Effector CD4-positive, alpha-beta T cell (primary cell): ENCODE measurements around the gene CACNG7.

Experiments used
- DNase-seq: peaks from one replicate; pipeline ENCODE4 v3.0.0-alpha.2; 2020

The CACNG7 gene

DNA sequence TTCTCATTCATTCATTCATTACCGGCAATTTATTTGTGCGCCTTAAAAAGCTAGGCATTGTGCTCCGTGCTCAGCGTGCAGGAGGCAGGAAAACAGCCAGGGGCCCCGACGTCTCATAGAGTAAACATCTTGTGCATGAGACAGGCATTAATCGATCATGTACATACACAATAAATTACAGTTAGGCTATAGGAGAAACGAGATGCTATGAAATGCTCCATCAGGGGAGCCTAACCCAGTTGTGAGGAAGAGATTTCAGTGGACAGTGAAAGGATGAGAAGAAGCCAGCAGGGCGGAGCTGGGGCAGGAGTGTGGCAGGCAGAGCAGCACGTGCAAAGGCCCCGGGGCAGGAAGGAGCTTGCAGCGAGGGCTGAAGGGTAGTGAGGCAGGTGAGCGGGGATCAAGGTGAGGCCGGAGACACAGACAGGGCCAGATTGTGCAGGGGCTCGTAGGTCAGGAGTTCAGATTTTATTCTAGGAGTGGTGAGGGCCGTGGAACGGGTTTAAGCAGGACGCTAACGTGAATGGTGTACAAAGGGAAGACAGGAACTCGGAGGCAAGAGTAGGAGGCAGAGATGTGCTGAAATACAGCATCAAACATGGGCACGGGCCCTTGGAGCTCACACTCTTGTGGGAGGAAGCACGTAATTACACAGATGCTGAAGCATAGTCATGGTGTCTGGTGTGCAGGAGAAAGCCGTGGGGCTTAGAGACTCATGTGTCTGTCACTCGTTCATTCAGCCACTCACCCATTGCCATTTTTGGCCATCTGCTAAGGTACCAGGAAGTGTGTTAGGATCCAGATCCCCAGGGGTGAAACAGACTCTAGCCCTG, 74.6 kb downstream of the CACNG7 start:
- no peak for DNase-seq

DNA sequence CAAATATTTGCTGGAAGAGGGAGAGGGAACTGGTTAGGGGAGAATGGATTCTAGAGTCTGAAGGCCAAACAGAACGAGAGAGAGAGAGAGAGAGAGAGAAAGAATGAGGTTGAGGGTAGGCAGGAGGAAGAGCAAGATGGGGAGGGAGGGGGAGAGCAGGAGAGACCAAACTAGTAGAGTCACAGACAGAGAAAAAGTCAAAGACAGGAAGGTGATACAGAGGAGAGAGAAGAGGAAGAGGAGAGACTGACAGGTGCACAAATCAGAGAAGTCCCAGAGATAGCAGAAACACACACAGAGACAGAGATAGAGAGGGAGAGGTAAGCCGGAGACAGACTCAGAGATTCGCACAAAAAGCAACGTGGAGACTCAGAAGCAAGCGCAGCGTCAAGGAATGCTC, 76.8 kb downstream of the CACNG7 start:
- DNase-seq: no peak

DNA sequence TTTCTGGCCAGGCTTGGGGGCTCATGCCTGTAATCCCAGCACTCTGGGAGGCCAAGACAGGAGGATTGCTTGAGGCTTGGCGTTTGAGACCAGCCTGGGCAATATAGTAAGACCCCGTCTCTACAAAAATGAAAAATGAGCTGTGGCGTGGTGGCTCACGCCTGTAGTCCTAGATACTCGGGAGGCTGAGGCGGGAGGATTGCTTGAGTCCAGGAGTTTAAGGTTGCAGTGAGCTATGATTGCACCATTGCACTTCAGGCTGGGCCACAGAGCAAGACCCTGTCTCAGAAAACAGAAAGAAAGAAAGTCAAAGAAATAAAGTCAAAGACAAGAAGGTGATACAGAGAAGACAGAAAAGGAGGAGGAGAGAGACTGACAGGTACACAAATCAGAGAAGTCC, 79.9 kb downstream of the CACNG7 start:
- no peak for DNase-seq

DNA sequence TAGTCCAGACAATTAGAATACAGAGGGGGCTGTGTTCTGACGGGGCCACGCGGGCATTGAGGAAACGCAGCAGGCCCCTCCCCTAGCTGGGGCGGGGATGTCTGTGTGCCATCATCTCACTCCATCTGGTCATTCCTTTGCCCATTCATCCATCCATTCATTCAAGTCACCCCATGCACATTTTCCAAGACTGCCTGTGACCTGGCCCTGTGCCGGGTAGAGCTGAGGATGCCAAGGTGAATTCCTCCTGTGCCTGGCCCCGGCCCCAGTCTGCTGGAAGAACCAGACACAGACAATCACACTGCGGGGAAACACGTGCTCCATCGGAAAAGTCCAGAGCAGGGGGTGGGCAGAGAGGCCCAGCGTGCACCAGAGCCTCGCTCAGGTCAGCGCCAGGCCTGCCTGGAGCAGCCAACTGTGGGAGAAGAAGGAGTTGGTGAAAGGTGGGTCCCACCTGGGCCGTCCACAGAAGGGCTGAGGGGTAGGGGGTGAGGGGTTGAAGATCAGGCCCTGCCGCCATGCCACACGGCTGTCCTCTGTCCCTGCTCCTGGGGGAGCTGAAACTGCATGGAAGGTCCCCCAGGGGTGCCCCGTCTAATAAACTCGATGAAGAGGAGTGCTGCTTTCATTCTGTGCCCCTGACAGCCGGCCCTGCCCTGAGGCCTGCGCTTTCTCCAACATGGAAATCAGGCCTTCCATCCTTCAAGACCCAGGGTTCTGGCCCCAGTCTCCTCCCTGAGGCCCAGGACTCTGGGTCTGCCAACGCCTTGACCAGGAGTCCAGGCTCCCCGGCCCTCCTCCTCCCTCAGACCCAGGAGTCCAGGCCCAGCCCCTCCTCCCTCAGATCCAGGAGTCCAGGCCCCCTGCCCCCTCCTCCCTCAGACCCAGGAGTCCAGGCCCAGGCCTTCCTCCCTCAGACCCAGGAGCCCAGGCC, 80.8 kb downstream of the CACNG7 start:
- DNase-seq: no peak

DNA sequence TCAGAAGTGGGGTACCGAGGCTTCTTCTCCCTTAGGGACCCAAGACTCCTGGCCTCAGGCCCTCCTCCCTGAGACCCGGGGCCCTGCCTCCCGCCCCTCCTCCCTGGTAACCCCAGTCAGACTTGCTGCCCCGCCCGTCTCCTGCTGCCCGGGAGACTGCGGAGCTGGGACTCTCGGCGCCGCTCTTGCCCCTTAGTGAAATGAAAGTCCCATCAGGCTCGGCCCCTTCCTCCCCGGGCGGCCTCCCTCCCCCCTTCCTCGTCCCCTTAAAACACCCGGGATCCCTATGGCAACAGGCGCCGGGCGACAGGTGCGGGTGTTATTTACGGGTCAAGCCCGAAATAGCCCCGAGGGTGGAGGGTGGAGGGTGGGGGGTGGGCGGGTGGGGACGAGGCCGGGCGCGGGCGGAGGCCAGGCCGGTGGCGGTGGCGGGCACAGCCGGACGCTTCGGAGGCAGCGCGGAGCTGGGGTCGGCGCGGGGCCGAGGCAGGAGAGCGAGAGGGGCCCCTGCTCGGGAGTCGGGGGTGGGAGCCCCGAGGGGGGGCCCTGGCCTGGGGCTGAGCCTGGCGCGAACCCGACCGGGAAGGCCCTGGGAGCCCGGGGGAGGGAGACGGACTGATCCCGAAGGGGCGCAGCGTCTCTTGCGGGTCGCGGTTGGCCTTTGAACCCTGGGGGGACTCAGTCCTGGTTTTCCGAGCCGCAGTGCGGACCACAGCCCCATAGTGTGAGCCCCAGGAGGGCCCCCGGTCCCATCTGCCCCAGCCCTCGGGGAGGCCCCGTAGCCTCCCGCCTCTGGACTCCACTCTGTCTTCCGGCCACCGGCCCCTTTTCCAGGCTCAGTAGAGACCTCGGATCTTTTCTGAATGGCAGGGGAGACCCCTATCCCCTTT, 82.4 kb downstream of the CACNG7 start, which contains the start of gene CACNG6:
TSS of gene CACNG6 (plus strand) at position 414 of the 890 bp plus-strand sequence. CDS start 1,241 bp downstream, outside the sequence.
- no peak for DNase-seq

DNA sequence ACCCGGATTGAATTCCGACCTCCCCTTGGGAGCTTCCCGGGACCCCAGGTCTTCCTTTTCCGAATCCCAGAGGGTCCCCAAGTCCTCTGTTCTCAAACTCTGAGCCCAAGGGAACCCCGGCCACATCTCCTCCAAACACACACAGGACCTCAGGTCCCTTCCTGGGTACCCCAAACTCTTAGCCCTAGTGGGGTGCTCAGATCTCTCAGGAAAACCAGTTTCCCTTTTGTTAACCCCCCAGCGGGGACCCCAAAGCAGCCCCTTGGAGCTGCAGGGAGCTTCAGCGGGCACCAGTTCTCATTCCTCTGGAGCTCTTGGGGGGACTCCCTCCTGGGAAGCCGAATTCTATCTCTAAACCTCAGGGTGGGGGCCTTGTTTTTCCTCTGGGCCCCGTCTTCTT, 83.1 kb downstream of the CACNG7 start:
- DNase-seq: no peak

DNA sequence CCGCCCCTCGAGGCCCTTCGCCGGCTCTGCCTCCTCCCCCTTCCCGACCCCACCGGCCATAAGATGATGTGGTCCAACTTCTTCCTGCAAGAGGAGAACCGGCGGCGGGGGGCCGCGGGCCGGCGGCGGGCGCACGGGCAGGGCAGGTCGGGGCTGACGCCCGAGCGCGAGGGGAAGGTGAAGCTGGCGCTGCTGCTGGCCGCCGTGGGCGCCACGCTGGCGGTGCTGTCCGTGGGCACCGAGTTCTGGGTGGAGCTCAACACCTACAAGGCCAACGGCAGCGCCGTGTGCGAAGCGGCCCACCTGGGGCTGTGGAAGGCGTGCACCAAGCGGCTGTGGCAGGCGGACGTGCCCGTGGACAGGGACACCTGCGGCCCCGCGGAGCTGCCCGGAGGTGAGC, 83.7 kb downstream of the CACNG7 start:
- no peak for DNase-seq

DNA sequence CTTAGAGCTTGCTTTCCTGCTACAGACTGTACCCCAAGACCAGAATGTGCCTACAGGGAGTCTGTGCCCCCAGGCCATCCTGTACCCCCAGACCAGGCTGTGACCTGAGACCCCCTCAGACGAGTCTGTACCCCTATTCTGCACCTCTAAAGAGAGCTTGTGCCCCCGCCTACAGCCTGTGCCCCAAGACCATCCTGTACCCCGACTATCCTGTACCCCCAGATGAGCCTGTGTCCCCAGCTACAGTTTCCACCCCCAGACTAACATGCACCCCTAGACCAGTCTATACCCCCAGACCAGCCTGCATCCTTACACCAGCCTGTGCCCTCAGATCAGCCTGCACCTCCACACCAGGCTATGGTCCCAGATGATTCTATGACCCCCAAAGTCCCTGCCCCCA, 84.4 kb downstream of the CACNG7 start:
- no peak for DNase-seq
